Transverse colon (tissue), 4 donors: ENCODE data around the gene TMEM132C. TPM values are rescaled to one million over a fixed set of nuclear protein-coding genes. Genes with fewer than 3 reads are reported as not detected.

Experiments used
- DNase-seq: peaks from one replicate; pipeline ENCODE4 v3.0.0-alpha.2; 2019
- H3K27ac ChIP-seq, 4 donors: fragments of 200-600 bp; sonication (generic); 2 replicates each; pipeline ENCODE4 v1.5.1; 2016 to 2018; ENCODE audit warnings: inconsistent platforms in 4 of 4
- H3K27me3 ChIP-seq: fragments of 200-600 bp; sonication (generic); 2 replicates; pipeline ENCODE4 v1.5.1; 2017; ENCODE audit warnings: inconsistent platforms
- H3K36me3 ChIP-seq, 4 donors: fragments of 200-600 bp; sonication (generic); 2 replicates each; pipeline ENCODE4 v1.5.1; 2017 to 2019; ENCODE audit warnings: inconsistent platforms in 4 of 4
- H3K4me1 ChIP-seq, 4 donors: fragments of 200-600 bp; sonication (generic); 2 replicates each; pipeline ENCODE4 v1.5.1; 2017 to 2020; ENCODE audit warnings: inconsistent platforms in 4 of 4
- H3K4me3 ChIP-seq, 4 donors: fragments of 200-600 bp; sonication (generic); 1 replicate in 1 of 4; 2 replicates in 3 of 4; pipeline versions ENCODE4 v1.5.1 to v1.6.1; 2017 to 2019; ENCODE audit warnings: inconsistent platforms in 4 of 4
- H3K9me3 ChIP-seq, 2 donors: fragments of 200-600 bp; sonication (generic); 2 replicates each; pipeline ENCODE4 v1.5.1; 2017 to 2019; ENCODE audit warnings: inconsistent platforms in 2 of 2
- CTCF ChIP-seq, 5 experiments: fragments of 200-600 bp in 3 of 5; fragments of 450-650 bp in 2 of 5; sonication (generic) in 3 of 5; IDR thresholded peaks; 1 replicate in 2 of 5; 2 replicates in 3 of 5; pipeline ENCODE4 v1.5.1; 2016 to 2017; ENCODE audit warnings: antibody characterized with exemption in 5 of 5, inconsistent platforms in 3 of 5, mild to moderate bottlenecking in 2 of 5, moderate library complexity in 1 of 5
- EP300 ChIP-seq: sonication (generic); formaldehyde crosslinking; IDR thresholded peaks from one replicate; pipeline ENCODE4 v1.6.1; 2017; ENCODE audit warnings: antibody characterized with exemption, low read depth
- POLR2A ChIP-seq: fragments of 450-650 bp; IDR thresholded peaks from one replicate; pipeline ENCODE4 v1.6.1; 2016; ENCODE audit warnings: antibody characterized with exemption, mild to moderate bottlenecking, moderate library complexity
- POLR2AphosphoS5 ChIP-seq, 3 donors: sonication (generic); formaldehyde crosslinking; IDR thresholded peaks; one replicate each; pipeline ENCODE4 v1.6.1; 2016; ENCODE audit warnings: antibody characterized with exemption in 3 of 3
- WGBS, 2 donors: methylation state at CpG; one replicate each; pipeline ENCODE4 v1.1.5; 2018; ENCODE audit warnings: low coverage in 1 of 2; 5-methylcytosine and 5-hydroxymethylcytosine counted together
- in situ Hi-C, 4 donors: fragments of 200-750 bp; cut with MboI; loops; one replicate each; pipeline versions ENCODE4 v1.15.0 to v1.15.1; 2017; ENCODE audit warnings: low sequenced_read_pairs in 3 of 4, low pct_ligation_motif_present in 1 of 4, low pct_unique_long_range_greater_than_20kb in 1 of 4
- intact Hi-C: fragments of 100-400 bp; cut with DNase I; formaldehyde crosslinking; loops from one replicate; pipeline ENCODE4 v1.15.1; 2023; ENCODE audit warnings: low total_unique reads
- total RNA-seq, 4 donors: library from RNA; depleted of rRNA; stranded (reverse); fragments of >200 nt; gene quantifications; one replicate each; pipeline ENCODE4 v1.1.0, GENCODE V29; 2016

Gene TMEM132C
- total RNA-seq, 4 donors from 2014 or later = 0.20 to 1.6 (median 0.58) TPM

- Histone ChIP-seq H3K27me3 (no peaks in the 10 kb centered on the region), H3K9me3 (no peaks in the 10 kb centered on the region), H3K27ac (no peak overlapping the region), H3K36me3 (no peaks in the 10 kb centered on the region), H3K4me1 (no peaks in the 10 kb centered on the region), H3K4me3 (no peak overlapping the region)
- intact Hi-C loops = no loop called here
- WGBS, 2 donors = 37 to 59% methylated on average over 2 to 5 of the region's 5 CpGs
- in situ Hi-C loops = no loop called here
- no peak for DNase-seq
- no peak for TF ChIP-seq POLR2AphosphoS5 (IDR thresholded peaks at IDR 0.05)
- TF ChIP-seq POLR2A = no peak
- no peak for TF ChIP-seq CTCF (IDR thresholded peaks at IDR 0.05)
- no peak for TF ChIP-seq EP300
Measured at GRCh38 chr12:128702371-128702770, 435.4 kb downstream of the TMEM132C start.

DNA sequence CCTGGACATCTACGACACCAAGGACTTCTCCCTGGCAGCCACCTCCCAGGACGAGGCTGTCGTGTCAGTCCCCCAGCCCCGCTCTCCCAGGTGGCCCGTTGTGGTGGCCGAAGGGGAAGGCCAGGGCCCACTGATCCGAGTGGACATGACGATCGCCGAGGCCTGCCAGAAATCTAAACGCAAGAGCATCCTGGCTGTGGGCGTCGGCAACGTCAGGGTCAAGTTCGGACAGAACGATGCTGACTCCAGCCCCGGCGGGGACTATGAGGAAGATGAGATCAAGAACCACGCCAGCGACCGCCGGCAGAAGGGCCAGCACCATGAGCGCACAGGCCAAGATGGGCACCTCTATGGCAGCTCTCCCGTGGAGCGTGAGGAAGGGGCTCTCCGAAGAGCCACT is 438.2 kb downstream of the TMEM132C start:
- 93 to 94% methylated on average over 15 to 26 of the region's 26 CpGs for WGBS, 2 donors
- Histone ChIP-seq H3K27ac (no peak overlapping the region), H3K36me3 (no peaks in the 10 kb centered on the region), H3K9me3 (no peaks in the 10 kb centered on the region), H3K4me3 (no peak overlapping the region), H3K27me3 (no peaks in the 10 kb centered on the region), H3K4me1 (no peaks in the 10 kb centered on the region)
- intact Hi-C loops = loop anchor here (5.0 kb wide), 1 partner anchor 293 kb away; no protein-coding TSS in a partner anchor
- TF ChIP-seq POLR2AphosphoS5 (IDR thresholded peaks at IDR 0.05) = no peak
- no peak for TF ChIP-seq CTCF (IDR thresholded peaks at IDR 0.05)
- TF ChIP-seq EP300 = no peak
- TF ChIP-seq POLR2A = no peak
- no peak for DNase-seq
- in situ Hi-C loops = no loop called here

DNA sequence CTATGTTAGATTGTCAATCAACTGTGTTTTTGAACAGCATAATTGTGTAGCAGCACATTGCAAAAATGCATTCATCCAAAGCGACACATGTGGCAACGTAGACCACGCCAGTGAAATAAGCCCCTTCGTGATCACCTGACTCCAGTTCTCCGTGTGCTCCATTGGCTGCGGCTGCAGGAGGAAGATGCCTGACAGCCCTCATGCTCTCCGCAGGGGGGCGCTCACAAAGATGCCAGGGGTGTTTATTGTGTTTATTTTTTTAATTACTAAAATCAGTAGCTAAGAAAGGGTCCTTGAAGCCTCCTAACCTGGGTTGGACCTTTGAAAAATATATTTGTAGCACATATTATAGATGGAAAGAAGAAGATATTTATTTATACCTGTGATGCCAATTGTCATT is 440.5 kb downstream of the TMEM132C start:
- intact Hi-C loops = loop anchor here (5.0 kb wide), 1 partner anchor 295 kb away; no protein-coding TSS in a partner anchor
- DNase-seq = no peak
- Histone ChIP-seq H3K4me1 (no peaks in the 10 kb centered on the region), H3K4me3 (no peak overlapping the region), H3K9me3 (no peaks in the 10 kb centered on the region), H3K27ac (no peak overlapping the region), H3K27me3 (no peaks in the 10 kb centered on the region), H3K36me3 (no peaks in the 10 kb centered on the region)
- no peak for TF ChIP-seq CTCF (IDR thresholded peaks at IDR 0.05)
- no peak for TF ChIP-seq EP300
- no peak for TF ChIP-seq POLR2AphosphoS5 (IDR thresholded peaks at IDR 0.05)
- TF ChIP-seq POLR2A = no peak
- 88 to 100% methylated on average over 6 to 8 of the region's 8 CpGs for WGBS, 2 donors
- in situ Hi-C loops = no loop called here

GRCh38 chr12:128708789-128709188 is 441.8 kb downstream of the TMEM132C start:
- in situ Hi-C loops = no loop called here
- TF ChIP-seq CTCF (IDR thresholded peaks at IDR 0.05) = no peak
- no peak for TF ChIP-seq EP300
- TF ChIP-seq POLR2A = no peak
- no peak for TF ChIP-seq POLR2AphosphoS5 (IDR thresholded peaks at IDR 0.05)
- intact Hi-C loops = loop anchor here (5.0 kb wide), 1 partner anchor 296 kb away; no protein-coding TSS in a partner anchor
- Histone ChIP-seq H3K36me3 (no peaks in the 10 kb centered on the region), H3K9me3 (no peaks in the 10 kb centered on the region), H3K4me1 (no peaks in the 10 kb centered on the region), H3K27ac (no peak overlapping the region), H3K4me3 (no peak overlapping the region), H3K27me3 (no peaks in the 10 kb centered on the region)
- no peak for DNase-seq
- WGBS, 2 donors = 80 to 87% methylated on average over 4 to 6 of the region's 6 CpGs
